Endodermal cell (in vitro differentiated cells): ENCODE results near the gene CCR5AS.

Experiments used
- DNase-seq: peaks from one replicate; pipeline ENCODE4 v3.0.0-alpha.2; 2017
- H3K27ac ChIP-seq: 2 replicates; pipeline ENCODE4 v1.5.1; 2013; ENCODE audit warnings: mild to moderate bottlenecking, low read depth, low read length, moderate library complexity
- H3K27me3 ChIP-seq: 2 replicates; pipeline ENCODE4 v1.6.1; 2013; ENCODE audit warnings: mild to moderate bottlenecking, low read length, moderate library complexity; ENCODE audit not compliant: insufficient read depth, control insufficient read depth, poor library complexity, severe bottlenecking
- H3K36me3 ChIP-seq: 2 replicates; pipeline ENCODE4 v1.7.0; 2013; ENCODE audit warnings: mild to moderate bottlenecking, low read length, moderate library complexity; ENCODE audit not compliant: control insufficient read depth, insufficient read depth
- H3K4me1 ChIP-seq: one replicate; pipeline ENCODE4 v1.7.0; 2013; ENCODE audit warnings: low read length; ENCODE audit not compliant: control insufficient read depth, insufficient read depth
- H3K4me3 ChIP-seq: 2 replicates; pipeline ENCODE4 v1.5.1; 2013; ENCODE audit warnings: mild to moderate bottlenecking, low read length, moderate library complexity
- H3K9ac ChIP-seq: 2 replicates; pipeline ENCODE4 v1.6.1; 2013; ENCODE audit warnings: mild to moderate bottlenecking, low read length, moderate library complexity; ENCODE audit not compliant: poor library complexity, severe bottlenecking; ENCODE audit errors: extremely low read depth
- H3K9me3 ChIP-seq: 2 replicates; pipeline ENCODE4 v1.6.1; 2013; ENCODE audit warnings: mild to moderate bottlenecking, low read length, moderate library complexity; ENCODE audit not compliant: control insufficient read depth
- H3K27ac Mint-ChIP-seq: 2 replicates; pipeline ENCODE4 v1.8.0; 2020; ENCODE audit warnings: mixed read lengths
- H3K27me3 Mint-ChIP-seq: 2 replicates; pipeline ENCODE4 v1.8.0; 2021; ENCODE audit warnings: mild to moderate bottlenecking, mixed read lengths; ENCODE audit not compliant: insufficient read depth
- H3K36me3 Mint-ChIP-seq: 2 replicates; pipeline ENCODE4 v1.8.0; 2020; ENCODE audit warnings: low read depth, mixed read lengths
- H3K4me1 Mint-ChIP-seq: 2 replicates; pipeline ENCODE4 v1.8.0; 2020; ENCODE audit warnings: mixed read lengths
- H3K4me3 Mint-ChIP-seq: 2 replicates; pipeline ENCODE4 v1.8.0; 2020; ENCODE audit warnings: mild to moderate bottlenecking, moderate library complexity, mixed read lengths
- H3K9me3 Mint-ChIP-seq: 2 replicates; pipeline ENCODE4 v1.8.0; 2020; ENCODE audit warnings: mild to moderate bottlenecking, mixed read lengths
- CTCF ChIP-seq: fragments of 200-600 bp; sonication (generic); conservative IDR thresholded peaks from 2 replicates; pipeline ENCODE4 v1.5.0; 2021; ENCODE audit warnings: antibody characterized with exemption, mild to moderate bottlenecking
- WGBS, 2 experiments: methylation state at CpG; one replicate each; pipeline versions ENCODE4 v1.1.5 to v1.1.7; 2013; ENCODE audit warnings: missing lambda C conversion rate in 2 of 2, mixed read lengths in 1 of 2; ENCODE audit not compliant: insufficient coverage in 1 of 2, insufficient read length in 1 of 2; 5-methylcytosine and 5-hydroxymethylcytosine counted together

Gene CCR5AS

GRCh38 chr3:46368569-46368968, 38.3 kb downstream of the CCR5AS start:
- no peaks in the 10 kb centered on the region for H3K9me3 Mint-ChIP-seq
- no peak overlapping the region for H3K4me3 Mint-ChIP-seq
- DNase-seq, result peak; percentile 88
- H3K9ac ChIP-seq, result no peak overlapping the region
- peak; percentile 80 for TF ChIP-seq CTCF
- H3K27me3 ChIP-seq, result no peaks in the 10 kb centered on the region
- 68 to 100% methylated on average over 1 to 7 of the region's 7 CpGs for WGBS, 2 experiments
- H3K4me3 ChIP-seq, result no peak overlapping the region
- H3K27me3 Mint-ChIP-seq, result no peaks in the 10 kb centered on the region
- H3K4me1 ChIP-seq, result peaks cover 9% of the 10 kb centered on the region
- no peaks in the 10 kb centered on the region for H3K36me3 Mint-ChIP-seq
- H3K36me3 ChIP-seq, result no peaks in the 10 kb centered on the region
- no peak overlapping the region for H3K27ac ChIP-seq
- peaks cover 5% of the 10 kb centered on the region for H3K4me1 Mint-ChIP-seq
- no peaks in the 10 kb centered on the region for H3K9me3 ChIP-seq
- no peak overlapping the region for H3K27ac Mint-ChIP-seq

- Mint-ChIP-seq H3K4me1 (peaks cover 5% of the 10 kb centered on the region), H3K27me3 (no peaks in the 10 kb centered on the region), H3K36me3 (no peaks in the 10 kb centered on the region), H3K9me3 (no peaks in the 10 kb centered on the region), H3K4me3 (no peak overlapping the region), H3K27ac (no peak overlapping the region)
- no peak for DNase-seq
- TF ChIP-seq CTCF, result no peak
- no peaks in the 10 kb centered on the region for H3K27me3 ChIP-seq
- WGBS, 2 experiments, result 89 to 98% methylated on average over 4 to 5 of the region's 5 CpGs
- no peaks in the 10 kb centered on the region for H3K36me3 ChIP-seq
- H3K27ac ChIP-seq, result no peak overlapping the region
- peaks cover 9% of the 10 kb centered on the region for H3K4me1 ChIP-seq
- no peaks in the 10 kb centered on the region for H3K9me3 ChIP-seq
- no peak overlapping the region for H3K4me3 ChIP-seq
- no peak overlapping the region for H3K9ac ChIP-seq
These were observed 39.1 kb downstream of the CCR5AS start for GRCh38 chr3:46367811-46368210.

- Mint-ChIP-seq H3K36me3 (no peaks in the 10 kb centered on the region), H3K4me1 (peaks cover 7% of the 10 kb centered on the region), H3K9me3 (no peaks in the 10 kb centered on the region), H3K27ac (no peak overlapping the region), H3K27me3 (no peaks in the 10 kb centered on the region), H3K4me3 (no peak overlapping the region)
- H3K27me3 ChIP-seq, result no peaks in the 10 kb centered on the region
- peaks cover 9% of the 10 kb centered on the region for H3K4me1 ChIP-seq
- DNase-seq, result no peak
- no peak for TF ChIP-seq CTCF
- 93% methylated on average over 3 to 4 of the region's 5 CpGs for WGBS, 2 experiments
- no peak overlapping the region for H3K9ac ChIP-seq
- no peak overlapping the region for H3K27ac ChIP-seq
- H3K9me3 ChIP-seq, result no peaks in the 10 kb centered on the region
- H3K4me3 ChIP-seq, result no peak overlapping the region
- H3K36me3 ChIP-seq, result no peaks in the 10 kb centered on the region
These were observed 40.9 kb downstream of the CCR5AS start for GRCh38 chr3:46365737-46366524.
